NB4 (cell line): ENCODE data around the gene ASB4.

Source experiments
- CTCF ChIP-seq: IDR thresholded peaks from one replicate; pipeline ENCODE4 v1.5.1; 2012; ENCODE audit warnings: low read depth, low read length
- POLR2A ChIP-seq: IDR thresholded peaks from 2 replicates; pipeline ENCODE4 v1.6.1; 2011; ENCODE audit warnings: mild to moderate bottlenecking; ENCODE audit not compliant: insufficient read length; ENCODE audit errors: extremely low read depth

GRCh38 chr7:95558864-95559263 is 73.1 kb downstream of the ASB4 start:
- TF ChIP-seq CTCF (no peak), POLR2A (no peak)
